Hindlimb muscle (tissue), 1 donor: ENCODE data around the gene CALML6. TPM values are rescaled to one million over a fixed set of nuclear protein-coding genes. Genes with fewer than 3 reads are reported as not detected.

Source experiments
- DNase-seq: peaks from one replicate; pipeline ENCODE4 v3.0.0-alpha.2; 2013
- polyA plus RNA-seq: library from polyadenylated mRNA; unstranded; fragments of 120-200 nt; gene quantifications from one replicate; pipeline ENCODE4 v1.2.1, GENCODE V29; 2013; ENCODE audit not compliant: insufficient read length

CALML6 gene
- polyA plus RNA-seq, 1 donor = 211 TPM

DNA sequence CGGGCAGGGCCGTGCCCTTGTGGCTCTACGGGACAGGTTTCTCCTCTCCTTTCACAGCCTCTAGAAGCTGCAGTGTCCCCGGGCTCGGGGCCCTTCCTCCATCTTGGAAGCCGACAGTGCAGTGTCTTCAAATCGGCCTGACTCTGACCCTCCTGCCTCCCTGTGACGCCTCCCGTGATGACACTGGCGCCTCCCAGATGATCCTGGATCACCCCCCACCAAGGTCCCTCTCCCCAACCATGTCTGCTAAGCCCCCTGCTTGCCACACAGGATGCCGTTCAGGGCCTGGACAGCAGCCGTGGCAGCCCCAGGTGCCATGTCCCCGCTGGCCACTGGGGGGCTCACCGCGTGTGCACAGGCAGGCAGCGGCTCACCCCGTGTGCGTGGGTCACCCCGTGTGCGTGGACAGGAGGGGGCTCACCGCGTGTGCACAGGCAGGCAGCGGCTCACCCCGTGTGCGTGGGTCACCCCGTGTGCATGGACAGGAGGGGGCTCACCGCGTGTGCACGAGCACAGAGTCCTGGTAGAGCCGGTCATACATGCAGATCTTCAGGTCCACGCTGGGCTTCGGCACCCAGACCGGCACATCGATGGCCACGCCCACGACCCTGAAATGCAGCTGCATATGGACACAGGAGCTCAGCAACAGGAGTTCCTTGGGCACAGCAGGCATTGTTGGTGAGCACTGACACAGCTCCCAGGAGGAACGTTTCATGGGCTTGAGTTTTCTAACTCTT is 28.9 kb downstream of the CALML6 start:
- no peak for DNase-seq

DNA sequence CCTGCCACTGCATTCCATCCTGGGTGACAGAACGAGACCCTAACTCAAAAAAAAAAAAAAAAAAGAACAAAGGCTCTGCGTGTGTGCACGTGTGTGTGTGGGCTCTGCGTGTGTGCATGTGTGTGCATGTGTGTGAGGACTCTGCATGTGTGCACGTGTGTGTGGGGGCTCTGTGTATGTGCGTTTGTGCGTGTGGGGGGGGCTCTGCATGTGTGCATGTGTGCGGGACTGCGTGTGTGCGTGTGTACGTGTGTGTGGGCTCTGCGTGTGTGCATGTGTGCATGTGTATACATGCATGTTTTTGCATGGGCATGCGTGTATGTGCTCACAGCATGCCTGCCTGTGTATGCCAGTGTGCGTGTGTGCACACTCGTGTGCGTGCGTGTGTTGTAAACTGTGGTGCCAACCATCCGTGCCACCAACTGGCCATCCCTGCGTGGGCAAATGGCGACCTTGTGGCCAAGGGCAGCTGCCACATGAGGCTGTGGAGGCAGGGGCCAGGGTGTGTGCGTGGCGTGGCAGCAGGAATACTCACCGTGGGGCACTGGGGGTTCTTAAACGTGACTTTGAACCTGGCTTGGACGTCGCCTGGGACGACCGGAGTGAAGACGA is 30.8 kb downstream of the CALML6 start:
- no peak for DNase-seq

DNA sequence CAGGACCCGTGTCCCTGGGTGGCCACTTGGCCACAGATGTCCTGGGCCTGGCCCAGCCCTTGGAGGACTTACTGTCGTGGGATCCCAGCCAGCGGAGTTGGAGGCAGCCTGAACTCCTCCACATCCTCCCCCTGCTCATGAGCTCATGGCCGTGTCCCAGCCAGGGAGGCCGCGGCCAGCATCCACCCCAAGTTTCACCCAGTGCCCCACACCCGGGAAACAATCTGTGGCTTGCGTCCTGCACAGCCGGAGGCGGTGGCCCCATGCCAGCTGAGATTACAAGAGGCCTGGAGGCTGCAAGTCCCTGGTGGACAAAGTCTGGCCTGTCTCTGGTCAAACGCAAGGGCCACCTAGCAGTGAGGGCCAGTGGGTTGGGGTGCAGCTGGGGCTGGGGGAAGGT is 31.5 kb downstream of the CALML6 start:
- DNase-seq = no peak

DNA sequence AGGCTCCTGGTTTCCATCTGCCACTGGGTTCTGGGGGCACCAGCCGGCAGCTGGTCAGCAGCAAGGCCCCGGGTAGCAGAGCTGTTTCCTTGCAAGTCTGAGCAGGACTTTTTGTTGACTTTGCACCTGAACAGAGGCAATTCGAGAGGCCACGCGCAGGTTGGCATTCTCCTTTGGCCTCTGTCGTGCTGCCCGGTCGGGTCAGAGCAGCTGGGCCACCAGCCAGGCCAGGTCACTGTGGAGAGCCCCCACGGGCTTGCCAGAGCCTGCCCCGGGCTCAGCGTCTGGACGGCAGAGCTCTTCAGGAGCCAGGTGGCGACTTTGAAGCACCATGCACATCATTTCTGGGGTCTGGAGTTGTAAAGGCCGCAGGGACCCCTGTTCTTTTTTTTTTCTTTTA is 32.4 kb downstream of the CALML6 start:
- no peak for DNase-seq

DNA sequence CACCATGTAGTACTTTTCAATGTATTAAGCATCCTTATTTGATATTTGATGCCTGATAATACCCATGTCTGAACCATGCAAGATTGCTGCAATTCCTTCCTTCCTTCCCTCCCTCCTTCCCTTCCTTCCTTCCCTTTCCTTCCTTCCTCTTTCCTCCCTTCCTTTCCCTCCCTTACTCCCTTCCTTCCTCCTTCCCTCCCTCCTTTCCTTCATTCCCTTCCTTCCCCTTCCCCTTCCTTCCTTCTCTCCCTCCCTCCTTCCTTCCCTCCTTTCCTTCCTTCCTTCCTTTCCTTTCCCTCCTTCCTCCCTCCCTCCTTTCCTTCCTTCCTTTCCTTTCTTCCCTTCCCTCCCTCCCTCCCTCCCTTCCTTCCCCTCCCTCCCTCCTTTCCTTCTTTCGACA is 33.7 kb downstream of the CALML6 start:
- no peak for DNase-seq

DNA sequence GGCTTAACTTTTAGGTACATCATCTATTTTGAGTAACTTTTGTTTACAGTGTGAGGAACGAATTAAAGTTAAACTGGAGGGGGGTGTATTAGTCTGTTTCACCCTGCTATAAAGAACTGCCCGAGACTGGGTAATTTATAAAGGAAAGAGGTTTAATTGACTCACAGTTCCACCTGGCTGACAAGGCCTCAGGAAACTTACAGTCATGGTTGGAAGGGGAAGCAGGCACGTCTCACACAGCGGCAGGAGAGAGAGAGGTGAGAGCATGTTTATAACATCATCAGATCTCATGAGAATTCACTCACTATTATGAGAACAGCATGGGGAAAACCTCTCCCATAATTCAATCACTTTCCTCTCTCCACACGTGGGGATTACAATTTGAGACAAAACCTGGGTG is 35.9 kb downstream of the CALML6 start:
- no peak for DNase-seq

DNA sequence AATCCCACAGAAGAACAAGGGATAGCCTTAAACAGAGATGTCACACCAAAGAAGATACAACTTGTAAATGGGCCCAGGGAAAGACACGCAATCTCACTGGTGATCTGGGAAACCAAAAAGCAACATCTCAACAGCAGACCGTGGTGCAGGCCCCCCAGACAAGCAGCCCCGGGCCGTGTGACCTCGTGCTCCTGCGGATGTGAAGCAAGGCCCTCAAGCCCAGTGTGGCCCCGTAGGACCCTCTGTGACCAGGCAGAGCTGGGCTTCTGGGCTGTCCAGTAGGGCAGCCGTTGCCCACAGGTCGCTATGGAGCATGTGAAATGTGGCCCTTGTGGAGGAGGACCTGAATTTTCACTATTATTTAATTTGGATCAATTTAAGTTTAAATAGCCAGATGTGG is 39.0 kb downstream of the CALML6 start:
- DNase-seq = no peak

DNA sequence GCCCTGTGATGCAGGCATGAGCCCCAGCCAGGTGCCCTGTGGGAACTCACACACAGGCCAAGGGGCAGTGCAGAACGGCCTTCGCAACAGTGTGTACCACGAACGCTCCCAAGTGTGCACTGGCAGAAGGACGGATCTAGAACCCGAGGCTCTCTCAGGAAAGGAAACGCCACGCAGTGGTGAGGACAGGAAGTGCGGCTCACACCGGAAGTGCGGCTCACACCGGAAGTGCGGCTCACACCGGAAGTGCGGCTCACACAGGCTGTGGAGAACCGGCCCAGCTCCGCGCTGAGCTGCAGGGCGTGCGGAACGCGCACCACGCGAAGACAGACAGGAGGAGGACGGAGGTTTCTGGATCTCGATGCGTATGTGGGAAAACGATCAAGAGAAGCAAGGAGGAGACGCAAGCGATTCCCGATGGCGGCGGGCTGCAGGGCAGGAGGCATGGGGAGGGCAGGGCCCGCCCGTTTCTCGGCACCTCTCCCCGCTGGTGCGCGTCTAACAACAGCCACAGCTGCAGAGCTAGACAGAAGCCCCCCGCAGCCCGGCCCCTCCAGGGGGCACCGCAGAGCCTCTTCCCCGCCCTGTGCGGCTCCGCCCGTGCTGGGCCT is 39.9 kb downstream of the CALML6 start:
- no peak for DNase-seq

DNA sequence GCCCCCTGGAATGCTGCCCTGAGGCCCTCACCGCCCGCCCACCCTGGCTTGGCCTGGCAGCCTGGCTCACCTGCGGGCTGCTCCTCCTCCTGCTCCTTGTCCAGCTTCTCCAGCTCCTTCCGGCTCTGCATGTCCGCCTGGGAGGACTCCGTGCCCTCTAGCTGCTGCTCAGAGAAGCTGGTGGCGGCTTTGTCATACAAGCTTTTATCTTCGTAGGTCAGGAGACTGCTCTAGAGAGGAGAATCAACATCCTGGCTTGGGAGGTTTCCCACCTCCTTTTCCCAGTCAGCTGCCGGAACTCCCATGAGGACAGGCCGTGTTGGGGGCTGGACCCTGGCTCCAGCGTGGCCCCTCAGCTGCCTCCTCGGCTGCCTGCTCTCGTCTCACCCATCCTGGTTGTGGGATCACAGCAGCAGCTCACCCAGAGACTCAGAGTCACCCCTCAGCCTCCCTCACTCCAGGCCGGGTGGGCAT is 40.6 kb downstream of the CALML6 start:
- no peak for DNase-seq

DNA sequence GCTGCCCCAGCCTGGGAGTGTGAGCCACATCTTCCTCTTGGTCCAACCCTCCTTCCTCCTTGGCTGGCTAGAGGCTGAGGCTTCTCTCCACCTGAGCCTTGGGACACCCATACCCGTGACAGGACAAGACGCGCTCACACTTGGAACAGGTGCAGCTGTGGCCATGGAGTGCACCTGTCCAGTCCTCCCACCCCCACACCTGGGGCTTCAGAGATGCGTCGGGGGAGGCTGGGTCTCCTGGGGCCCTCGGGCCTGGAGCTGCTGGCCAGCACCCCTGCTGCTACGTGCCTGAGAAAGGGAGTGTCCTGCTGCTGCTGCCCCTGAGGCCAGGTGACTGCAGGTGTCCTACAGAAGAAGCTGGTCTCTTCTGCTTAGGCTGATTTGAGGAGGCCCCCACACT is 41.0 kb downstream of the CALML6 start:
- DNase-seq = no peak

DNA sequence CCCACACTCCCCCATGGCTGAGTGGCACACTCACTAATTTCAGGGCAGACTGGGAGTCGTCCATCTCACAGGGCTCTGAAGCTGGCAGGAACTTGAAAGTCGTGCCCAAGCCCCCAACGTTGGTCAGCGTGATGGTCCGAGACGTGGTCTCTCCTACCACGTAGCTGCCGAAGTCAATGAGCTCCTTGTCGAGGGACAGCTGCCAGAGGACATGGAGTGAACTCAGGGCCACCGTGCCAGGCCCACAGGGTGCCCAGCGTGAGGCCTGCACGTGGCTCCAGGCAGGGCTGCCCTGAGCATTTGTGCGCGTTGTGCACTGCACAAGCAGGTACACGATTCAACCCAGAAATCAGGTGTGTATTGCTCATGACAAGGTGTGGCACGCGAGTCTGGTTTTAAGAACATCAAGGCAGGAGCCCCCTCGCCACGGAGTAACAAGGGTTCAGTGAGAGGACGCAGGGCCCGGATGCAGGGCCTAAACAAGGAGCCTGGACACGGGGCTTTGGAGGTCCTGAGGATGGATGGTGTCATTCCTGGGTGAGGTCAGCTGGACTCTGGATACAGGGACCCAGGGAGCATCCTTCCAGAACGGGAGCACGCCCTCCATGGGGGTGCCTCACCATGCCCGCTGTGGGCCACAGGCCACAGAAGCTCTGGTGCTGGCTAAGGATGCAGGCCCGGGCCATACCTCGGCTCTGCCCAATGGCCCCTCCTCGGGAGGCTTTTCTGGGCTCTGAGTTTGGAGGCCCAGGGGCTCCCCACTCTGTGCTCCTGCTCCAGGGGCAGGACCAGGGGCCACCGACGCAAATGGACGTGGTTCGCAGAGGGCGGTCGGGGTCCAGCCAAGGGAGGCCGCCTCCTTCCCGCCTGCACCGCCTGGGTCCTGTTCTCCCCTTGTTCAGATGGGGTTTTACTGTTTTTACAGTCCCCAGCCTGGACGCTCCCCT is 41.8 kb downstream of the CALML6 start:
- no peak for DNase-seq

DNA sequence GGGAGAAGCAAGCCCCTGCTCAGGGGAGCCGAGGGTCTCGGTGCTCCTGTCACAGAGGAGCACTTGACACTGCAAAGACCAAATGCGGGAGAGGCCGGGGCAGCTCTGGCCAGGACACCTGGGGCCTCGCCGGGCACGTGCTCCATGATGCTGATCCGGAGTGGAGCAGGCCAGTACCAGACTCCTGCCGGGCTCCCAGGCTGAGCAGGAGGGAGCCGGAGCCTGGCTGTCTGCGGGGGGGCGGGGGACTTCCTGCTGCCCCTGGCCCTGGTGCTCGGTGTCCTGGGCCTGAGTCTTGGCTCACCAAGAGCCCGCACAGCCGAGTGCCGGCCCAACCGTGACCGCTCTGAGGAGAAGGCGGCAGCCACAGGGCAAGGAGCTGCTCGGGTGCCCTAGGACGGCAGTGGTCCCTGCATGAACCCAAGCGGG is 42.5 kb downstream of the CALML6 start:
- DNase-seq = no peak

DNA sequence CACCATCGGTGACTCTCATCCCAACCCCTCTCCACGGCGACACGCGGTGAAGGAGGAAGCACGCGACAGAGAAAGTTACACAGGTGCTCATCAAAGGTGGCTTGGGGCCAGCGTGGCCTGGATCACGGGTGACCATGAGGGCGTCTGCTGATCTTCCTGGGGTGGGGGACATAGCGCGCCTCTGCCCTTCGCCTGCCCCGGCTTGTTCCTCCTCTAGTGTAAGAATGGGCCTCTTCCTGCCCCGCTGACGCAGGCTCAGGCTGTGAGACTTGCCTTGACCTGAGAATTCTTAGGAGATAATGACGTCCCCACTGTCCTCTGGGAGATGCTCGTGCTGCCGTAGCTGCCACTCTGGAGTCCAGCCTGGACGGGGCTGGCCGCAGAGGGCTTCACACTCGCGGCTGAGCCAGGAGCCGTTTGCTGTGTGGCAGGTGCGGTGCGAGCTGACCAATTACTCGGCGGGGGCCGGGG is 43.0 kb downstream of the CALML6 start:
- no peak for DNase-seq

DNA sequence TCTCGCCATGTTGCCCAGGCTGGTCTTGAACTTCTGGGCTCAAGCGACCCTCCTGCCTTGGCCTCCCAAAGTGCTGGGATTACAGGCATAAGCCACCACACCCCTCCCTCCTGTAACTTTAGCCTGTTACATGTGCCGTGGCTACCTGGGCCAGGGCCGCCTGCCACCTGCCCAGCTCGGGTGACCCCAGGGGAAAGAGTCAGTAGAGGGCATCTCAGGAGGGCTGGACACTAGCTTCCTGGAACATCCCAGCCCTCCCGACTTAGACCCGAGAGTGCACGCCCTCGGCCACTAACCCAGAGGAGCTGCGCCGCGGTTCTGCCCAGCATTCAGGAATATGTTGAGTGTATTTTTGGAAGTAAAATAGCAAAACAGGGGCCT is 44.4 kb downstream of the CALML6 start:
- DNase-seq = no peak

DNA sequence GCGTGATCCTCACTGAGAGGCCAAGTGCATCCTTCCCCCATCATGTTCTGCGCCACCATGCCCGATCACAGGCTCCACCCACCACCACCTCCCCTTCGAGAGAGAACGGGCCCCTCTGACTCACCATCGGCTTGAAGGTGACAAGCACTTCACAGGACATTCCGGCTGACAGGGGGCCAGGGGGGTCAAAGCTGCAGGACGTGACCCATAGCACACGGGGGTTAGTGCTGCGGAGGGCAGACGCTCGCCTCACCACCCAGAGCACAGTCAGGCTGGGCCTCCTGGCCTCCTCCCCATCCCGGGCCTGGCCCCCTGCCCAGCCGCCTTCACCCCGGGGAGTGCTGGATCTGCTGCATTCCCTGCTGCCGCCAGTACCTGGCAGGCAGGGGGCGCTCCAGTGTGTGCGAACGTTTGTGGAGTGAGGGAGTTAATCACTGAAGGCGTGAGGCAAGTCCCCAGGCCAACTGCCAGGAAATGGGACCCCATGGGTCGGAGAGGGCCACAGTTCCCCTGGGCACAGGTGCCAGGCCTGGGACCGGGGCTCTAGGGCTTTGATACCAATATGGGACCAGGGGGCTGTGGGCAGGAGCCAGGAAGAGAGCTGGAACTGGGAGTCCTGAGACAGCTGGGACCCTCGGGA is 44.9 kb downstream of the CALML6 start:
- peak; percentile 41 for DNase-seq

DNA sequence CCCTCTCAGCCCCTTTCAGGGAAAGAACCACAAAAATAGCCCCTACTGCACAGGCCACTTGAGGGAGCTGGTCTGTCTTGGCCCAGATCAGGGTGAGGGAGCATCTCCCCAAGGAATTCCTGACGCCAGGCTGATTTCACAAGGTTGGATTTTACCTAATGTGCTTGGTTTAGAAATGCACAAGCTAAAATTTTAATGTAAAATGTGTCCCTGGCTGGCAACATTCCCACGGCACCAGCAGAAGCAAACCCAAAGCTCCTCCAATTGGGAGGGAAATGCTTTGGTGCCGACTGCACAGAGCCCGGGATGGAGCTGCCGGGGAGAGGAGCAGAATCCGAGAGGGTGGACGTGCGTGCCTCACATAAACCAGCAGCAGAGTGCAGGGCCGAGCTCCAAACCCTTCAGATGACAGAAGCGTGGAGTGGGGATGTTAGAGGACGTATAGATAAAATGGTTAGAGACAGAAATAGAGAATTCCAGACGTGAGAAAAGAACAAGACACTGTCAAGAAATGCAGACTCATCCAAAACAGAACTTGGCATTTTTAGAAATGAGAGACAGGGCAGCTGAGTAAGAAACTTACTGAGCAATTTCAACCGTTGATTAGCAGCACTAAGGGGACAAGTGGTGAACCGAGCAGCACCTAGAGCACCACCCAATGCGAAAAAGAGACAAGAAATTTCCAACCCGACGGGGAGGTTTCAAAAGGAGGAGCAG is 45.6 kb downstream of the CALML6 start:
- no peak for DNase-seq

DNA sequence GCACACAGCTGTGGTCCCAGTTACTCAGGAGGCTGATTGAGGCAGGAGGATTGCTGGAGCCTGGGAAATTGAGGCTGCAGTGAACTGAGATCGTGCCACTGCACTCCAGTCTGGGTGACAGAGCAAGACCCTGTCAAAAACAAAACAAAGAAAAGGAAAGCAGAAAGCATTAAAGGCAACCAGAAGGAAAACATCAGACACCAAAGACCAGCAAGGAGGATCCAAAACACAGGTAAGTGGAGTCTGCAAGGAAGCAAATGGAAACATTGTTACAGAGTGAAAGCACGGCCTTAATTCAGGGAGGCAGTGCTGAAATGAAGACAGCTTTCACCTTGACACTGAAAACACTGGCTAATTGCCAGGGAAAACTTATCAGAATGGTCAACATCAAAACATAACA is 47.7 kb downstream of the CALML6 start:
- no peak for DNase-seq

DNA sequence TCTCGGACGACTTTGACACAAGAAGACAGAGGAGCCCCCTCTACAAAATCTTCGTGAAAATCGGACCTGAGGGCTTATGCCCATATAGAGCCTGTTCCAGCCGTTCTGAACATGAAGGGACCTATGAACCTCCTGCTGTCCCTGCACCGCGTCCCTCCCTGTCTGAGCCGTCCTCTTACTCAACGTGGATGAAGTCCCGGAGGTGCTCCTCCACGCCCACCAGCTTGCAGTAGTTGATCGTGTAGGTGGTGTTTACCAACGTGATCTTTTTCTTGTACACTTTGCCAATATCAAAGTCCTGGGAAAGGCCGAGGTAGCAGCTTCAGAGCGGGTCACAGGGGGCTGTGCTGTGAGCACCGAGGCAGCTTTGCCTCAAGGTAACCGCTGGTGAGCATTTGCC is 48.5 kb downstream of the CALML6 start:
- DNase-seq = no peak

DNA sequence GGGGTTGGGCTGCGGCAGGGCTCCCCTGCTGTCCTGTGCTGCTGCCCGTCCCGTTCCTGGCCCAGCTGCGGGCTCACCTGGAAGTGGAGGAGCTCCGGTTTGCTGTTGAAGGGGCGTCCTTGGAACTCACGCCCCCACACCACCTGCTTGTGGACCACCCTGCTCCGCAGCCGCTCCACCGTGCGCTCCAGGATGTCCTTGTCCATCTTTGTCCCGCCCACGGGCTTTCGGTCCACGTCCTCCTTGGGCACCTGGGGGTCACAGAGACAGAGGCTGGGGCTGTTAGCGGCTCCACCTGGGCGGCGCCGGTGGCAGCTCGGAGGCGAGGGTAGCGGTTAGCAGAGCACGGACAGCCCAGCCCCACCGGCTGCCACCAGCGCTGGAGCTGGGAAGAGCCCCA is 49.8 kb downstream of the CALML6 start:
- no peak for DNase-seq

DNA sequence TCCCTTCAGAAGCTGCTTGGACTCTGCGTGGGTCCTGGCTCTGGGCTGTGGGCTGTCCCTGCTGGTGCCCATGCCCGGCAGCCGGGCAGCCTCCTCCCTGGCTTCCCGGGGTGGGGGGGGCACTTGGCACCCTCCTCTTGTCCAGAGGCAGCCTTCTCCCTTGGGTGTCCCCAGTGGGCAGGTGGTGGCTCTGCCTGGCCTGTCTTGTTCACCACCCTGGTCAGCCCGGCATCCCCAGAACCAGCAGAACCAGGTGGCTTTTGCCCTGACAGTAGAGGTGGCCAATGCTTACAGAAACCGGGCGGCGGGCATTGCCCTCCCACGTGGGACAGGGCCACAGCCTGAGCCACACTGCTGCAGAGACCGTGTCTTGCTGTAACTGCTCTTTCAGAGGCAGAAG is 50.5 kb downstream of the CALML6 start:
- DNase-seq = no peak

DNA sequence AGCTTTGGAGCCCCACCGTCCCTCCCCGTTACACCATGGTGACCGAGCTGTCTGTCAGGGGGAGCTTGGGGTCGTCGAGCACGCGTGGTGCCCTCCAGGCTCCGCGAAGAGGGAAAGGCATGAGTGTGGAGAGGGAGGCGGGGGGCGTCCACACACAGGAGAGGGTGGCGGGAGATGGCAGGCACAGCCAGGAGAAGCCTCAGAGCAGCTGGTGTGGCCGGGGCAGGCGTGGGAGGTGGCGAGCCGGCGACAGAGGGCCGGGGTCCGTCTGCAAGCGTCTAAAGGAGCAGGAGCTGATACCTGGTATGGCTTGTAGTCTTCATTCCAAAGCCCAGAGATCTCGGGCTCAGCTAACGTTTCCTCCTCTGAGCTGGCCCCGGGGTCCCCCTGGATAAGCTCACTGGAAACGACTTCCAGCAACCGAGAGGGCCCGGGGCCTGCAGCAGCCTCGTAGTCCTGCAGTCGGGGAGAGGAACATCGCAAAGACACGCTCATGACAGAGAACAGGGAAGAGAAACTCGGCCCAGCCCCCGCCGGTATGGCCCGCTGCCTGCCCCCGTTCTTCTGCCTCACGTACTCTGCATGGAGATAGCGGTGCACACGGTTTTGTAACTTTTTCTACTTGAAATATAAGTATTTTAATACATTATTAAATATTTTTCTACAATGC is 51.1 kb downstream of the CALML6 start:
- no peak for DNase-seq
